Effector CD4-positive, alpha-beta T cell (primary cell): Measurements from ENCODE around the gene MAP1B.

Experiments
- DNase-seq: peaks from one replicate; pipeline ENCODE4 v3.0.0-alpha.2; 2020

Gene MAP1B

GRCh38 chr5:72231991-72232703, 124.9 kb downstream of the MAP1B start:
- DNase-seq = no peak

GRCh38 chr5:72232838-72233237, 125.6 kb downstream of the MAP1B start:
- DNase-seq = no peak

- no peak for DNase-seq
Observed at GRCh38 chr5:72233835-72234234, 126.6 kb downstream of the MAP1B start.

DNA sequence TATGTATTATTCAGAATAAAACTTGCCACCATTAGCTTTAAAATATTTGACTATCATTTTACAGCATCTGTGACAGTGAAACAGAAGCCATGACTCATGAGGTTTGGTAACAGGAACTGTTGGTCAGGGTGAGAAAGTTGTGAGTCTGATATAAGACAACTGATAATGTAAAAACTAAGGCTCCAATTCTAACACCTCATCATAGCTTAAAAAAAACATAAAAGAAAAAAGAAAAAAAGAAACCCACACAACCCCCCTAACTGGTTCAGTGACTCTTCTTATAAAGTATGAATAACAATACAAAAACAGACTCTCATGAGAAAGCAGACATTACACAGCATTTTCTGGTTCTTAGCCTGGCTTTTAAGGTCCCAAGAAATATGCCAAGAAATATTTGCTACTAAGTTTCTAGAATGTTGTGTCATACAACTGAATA, 127.0 kb downstream of the MAP1B start:
- DNase-seq = no peak

DNA sequence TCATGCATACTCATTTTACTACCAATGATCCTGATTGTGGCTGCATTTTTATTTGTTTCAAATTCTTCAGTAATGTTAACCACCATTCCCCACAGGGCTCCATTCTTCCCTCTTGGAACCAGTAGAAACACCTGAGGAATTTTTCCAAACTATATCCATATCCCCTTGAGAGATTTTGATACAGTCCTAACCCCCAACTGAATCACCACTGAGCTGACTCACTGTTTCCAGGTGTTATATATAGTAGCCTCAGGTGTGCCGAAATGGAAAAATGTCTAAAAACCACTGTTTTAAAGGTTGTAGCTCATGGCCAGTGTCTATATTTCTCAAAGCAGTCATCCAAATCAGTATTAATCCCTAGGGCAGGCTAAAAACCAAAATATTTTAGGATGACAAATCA, 127.6 kb downstream of the MAP1B start:
- DNase-seq = no peak

DNA sequence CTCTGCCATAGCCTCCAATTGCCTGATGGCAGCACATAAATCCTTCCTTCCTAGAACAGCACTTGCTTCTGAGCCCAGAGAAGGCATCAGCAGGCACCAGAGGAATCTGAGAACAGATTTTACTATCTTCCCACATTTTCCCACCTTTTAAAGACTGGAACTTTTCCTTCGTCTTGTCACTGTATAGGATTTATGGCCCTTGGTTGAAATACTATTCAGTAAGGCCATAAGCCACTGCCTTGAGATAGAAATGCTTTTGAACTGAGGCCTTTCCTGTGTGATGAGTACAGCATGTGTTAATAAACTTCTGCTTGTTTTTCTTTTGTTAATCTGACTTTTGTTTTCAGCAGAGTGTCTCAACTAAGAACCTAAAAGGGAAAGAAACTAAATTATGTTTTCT, 128.4 kb downstream of the MAP1B start:
- DNase-seq = no peak

GRCh38 chr5:72237415-72237814, 130.1 kb downstream of the MAP1B start:
- no peak for DNase-seq

DNA sequence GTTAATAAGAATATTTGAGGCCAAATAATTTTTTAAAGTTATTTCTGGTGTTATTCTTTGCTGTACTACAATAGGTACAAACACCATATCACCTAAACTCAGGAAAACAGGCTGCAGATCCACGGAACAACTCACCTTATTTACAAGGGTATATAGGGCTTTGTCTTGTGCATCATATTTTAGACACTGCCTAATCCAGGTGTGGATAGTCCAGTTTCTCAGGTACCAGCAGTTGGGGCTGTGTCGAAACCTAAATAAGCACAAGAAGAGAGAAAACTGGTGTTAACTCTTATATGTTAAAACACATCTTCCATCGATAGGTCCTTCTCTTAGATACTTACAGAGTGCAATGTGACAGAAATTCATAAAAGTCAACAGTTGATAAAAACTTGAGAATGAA, 130.6 kb downstream of the MAP1B start:
- no peak for DNase-seq

DNA sequence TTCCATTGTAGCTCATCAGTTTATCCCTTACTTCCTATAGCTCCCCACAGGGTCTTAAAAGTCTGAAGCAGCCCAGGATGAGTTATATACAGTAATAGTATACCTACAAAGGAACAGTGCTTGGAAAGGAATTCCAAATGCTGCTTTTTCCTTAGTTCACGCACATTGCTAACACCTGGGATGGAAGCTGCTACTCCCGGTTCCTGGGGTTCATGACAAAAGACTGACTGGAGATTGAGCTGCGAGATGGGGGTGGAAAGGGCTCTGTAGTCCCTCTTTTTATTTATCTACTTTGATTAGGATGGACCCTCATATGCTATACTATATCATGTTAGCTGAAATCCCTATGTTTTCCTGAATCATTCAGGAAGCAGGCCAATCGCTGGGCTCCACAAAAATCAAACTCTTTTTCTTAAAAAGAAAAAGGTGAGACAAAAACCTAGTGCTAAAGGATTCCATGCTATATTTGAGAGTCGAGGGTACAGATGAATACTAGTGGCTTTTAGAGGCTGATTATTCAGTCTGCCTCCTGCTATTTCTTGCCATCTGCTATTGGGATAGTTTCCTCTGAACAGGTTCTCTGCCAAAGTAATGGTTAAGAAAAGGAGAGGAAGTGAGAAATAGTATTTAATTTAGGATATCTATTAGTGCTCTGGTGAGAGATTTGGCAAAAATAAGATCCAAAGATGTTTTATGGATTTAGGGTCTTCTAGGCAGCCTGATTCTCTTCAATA, 131.6 kb downstream of the MAP1B start:
- no peak for DNase-seq

DNA sequence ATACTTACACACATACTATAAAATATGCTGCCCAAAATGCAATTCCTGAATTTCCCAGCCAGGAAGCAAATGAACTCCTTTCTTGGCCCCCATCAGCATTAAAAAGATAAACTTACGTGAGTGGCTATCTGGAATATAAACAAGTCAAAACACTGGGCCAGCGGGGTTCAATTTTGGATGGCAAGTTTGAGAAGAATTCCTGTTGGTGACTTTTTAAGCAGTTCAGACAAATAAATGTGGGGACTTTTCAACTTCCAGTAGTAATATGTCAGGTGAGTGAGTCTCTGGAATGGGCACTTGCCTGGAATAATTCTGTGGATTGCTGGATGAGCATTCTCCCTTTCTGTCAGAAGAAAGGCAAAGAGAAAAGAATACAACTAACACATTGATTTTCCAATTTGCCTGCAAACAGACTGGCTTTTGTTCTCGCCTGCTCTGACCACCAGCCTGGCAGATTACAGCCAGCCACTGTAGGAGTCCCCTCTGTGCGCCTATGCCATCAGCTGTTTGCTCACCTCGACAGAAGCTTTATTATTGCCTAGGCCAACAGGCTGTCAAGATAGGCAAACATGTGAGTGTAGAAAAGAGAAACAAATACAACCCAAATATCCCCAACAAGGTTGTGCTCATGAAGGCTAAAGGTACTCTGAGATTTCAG, 134.2 kb downstream of the MAP1B start:
- no peak for DNase-seq

GRCh38 chr5:72242796-72243475, 135.7 kb downstream of the MAP1B start:
- DNase-seq = no peak

GRCh38 chr5:72243706-72244105, 136.4 kb downstream of the MAP1B start:
- DNase-seq = no peak

GRCh38 chr5:72244862-72245371, 137.6 kb downstream of the MAP1B start:
- DNase-seq = no peak

DNA sequence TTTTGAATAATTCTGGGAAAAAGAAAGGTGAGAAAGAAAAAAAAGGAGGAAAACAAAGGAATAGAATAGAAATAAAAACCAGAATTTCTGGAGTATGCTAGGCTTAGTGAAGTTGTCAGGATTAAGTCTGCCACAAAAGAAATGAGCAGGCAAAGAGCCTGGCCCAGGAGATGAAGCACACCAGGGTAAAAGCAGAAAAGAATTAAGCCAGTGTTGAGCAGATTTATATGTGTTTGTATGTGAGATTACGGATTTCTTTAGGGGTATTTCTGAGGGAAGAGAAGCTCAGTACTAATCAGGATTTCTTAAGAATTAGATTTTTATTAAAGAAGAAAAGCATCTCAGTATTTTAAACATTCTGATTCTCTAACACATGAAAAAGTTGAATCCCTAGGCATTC, 138.3 kb downstream of the MAP1B start:
- DNase-seq = no peak

- no peak for DNase-seq
Observed at GRCh38 chr5:72245951-72246532, 138.8 kb downstream of the MAP1B start.

GRCh38 chr5:72246954-72247442, 139.7 kb downstream of the MAP1B start:
- DNase-seq = no peak

DNA sequence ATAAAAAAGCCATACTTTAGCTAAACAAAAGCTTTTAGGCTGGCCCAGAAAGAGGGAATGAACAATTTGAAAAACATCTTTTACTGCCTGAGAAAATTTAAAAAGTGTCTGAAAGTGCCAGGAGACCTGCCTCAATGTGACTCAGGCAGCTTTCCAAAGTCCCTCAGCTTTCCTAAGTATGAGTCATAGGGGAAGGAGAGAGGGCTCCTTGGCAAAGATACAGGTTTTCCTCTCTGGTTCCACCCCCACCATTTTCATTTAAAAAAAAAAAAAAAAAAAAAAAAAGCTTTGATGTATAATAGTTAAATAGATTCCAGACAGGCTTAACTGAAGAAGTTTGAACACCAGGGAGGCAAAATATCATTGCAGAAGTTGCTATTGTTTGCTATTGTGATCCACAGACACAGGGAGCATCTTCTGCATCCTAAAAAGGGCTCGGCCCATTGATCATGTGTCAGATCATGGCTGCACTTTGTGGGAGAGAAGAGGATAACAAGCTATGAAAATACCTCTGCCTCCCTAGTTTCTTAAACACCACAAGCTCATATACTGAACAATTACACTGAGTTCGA, 141.2 kb downstream of the MAP1B start:
- no peak for DNase-seq

DNA sequence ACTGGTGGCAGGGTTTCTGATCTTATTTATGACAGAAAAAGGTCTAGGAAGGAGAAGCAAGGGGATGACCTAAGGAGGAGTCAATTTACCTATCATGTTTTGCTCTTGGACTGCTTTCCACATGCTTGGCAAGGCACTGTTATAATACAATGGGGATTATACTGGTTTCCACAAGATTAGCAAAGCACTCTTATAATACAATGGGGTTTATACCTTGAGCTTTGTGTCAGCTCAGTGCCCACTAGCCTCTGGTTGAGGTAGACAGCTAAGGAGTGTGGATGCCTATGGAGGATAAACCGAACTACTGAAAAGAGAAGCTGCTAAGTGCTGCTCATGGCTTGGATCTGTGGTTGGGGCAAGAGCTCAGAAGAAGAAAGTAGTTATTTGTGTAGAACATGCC, 144.1 kb downstream of the MAP1B start:
- DNase-seq = no peak

DNA sequence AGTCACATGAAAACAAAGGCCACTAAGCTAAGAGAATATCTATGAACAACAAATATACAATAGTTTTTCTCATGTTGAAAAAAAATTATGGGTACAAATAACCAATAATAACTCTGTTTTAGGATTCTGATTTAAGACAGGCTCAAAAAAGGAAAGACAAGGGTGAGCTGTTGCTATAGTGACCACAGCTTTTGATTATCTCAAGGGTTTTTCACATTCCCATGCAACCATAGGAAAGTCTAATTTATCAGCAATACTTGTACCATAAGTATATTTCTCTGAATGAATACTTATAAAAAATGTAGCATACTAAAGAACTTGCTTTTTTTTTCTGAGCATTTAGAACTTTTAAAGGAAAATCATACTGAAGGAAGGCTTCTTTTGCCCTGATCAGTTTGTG, 144.7 kb downstream of the MAP1B start:
- no peak for DNase-seq

DNA sequence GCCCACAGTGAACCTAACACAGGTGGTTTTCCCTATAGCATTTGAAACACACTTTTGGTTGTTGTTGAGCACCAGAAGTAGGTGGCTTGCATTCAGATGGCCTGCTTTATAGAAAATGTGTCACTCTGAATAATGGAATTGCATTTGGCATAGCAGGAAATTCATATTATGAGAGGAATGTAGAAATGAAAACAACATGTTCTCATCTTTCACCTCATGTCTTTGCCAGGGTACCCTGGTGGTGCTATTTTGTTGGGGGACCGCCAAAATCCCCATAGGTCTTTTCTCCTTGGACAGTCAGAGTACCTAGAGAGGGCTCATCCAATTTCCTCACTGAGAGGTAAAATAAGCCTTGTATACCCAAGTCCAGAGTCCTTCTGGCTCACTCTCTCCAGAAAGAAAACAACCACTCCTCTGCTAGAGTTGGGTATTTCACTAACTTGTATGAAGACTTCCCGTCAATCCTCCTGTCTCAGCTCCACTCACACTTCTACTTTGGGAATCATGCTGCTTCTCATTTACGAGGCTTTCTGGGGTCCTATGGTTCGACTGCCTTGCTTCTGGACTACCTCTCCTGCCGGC, 145.4 kb downstream of the MAP1B start:
- DNase-seq = no peak

DNA sequence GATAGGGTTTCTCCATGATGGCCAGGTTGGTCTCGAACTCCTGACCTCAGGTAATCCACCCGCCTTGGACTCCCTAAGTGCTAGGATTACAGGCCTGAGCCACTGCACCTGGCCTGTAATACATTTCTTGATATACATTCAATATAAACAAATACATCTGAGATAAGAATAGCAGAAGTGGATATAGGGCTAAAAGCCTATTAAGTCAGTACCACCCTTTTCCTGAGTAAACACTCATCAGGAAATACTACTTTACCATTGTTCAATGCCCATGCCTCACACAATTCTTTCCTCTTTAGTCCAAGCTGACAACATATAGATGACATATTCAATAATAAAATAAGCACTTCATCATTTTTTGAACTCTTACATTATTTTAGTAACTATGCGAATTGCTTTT, 148.0 kb downstream of the MAP1B start:
- no peak for DNase-seq

- no peak for DNase-seq
Observed at GRCh38 chr5:72255670-72256069, 148.4 kb downstream of the MAP1B start.
